AG04449 (cell line): ENCODE results near the gene CASR.
"Not testable (repeated sequence)": the region's sequence is repeated elsewhere in the genome, so short reads cannot be mapped to it uniquely, and the experiment has no call there.

Experiments used
- CTCF ChIA-PET: fragments of 350-600 bp; formaldehyde crosslinking; extraction: SDS; loops from one replicate; lab custom pipeline; 2021; ENCODE audit warnings: antibody characterized with exemption; lab: Yijun Ruan, JAX
- POLR2A ChIA-PET: fragments of 400-600, 350-600 bp; formaldehyde crosslinking; extraction: SDS; loops from one replicate; lab custom pipeline; 2020; ENCODE audit warnings: antibody characterized with exemption, inconsistent platforms; lab: Yijun Ruan, JAX
- DNase-seq: peaks from one replicate; pipeline ENCODE4 v3.0.0-alpha.2; 2010; ENCODE audit warnings: low read depth, low spot score
- H3K4me3 ChIP-seq: 2 replicates; pipeline ENCODE4 v1.5.1; 2011; ENCODE audit warnings: low read depth, mild to moderate bottlenecking, control low read depth, low read length
- CTCF ChIP-seq: IDR thresholded peaks from one replicate; pipeline ENCODE4 v1.5.1; 2011; ENCODE audit warnings: mild to moderate bottlenecking, moderate library complexity, low read length, control low read depth, inconsistent platforms; ENCODE audit not compliant: insufficient read depth; ENCODE audit errors: missing control alignments

CASR gene

GRCh38 chr3:122168044-122168443 is 15.4 kb upstream of the CASR start:
- H3K4me3 ChIP-seq = no peak overlapping the region
- POLR2A ChIA-PET = no interaction called here
- no peak for DNase-seq
- no peak for TF ChIP-seq CTCF
- CTCF ChIA-PET = no interaction called here

GRCh38 chr3:122169911-122170310 is 13.6 kb upstream of the CASR start:
- DNase-seq = no peak
- H3K4me3 ChIP-seq = no peak overlapping the region
- CTCF ChIA-PET = no interaction called here
- POLR2A ChIA-PET = no interaction called here
- TF ChIP-seq CTCF = no peak

- CTCF ChIA-PET, H3K4me3 ChIP-seq, DNase-seq, POLR2A ChIA-PET: not testable (repeated sequence)
These were observed 12.1 kb upstream of the CASR start for GRCh38 chr3:122171361-122171760.

- ChIA-PET CTCF (no interaction called here), POLR2A (no interaction called here)
- H3K4me3 ChIP-seq = no peak overlapping the region
- DNase-seq = no peak
- TF ChIP-seq CTCF = no peak
These were observed 4.8 kb upstream of the CASR start for GRCh38 chr3:122178711-122179110.

- no peak for DNase-seq
- H3K4me3 ChIP-seq = no peak overlapping the region
- POLR2A ChIA-PET = no interaction called here
- TF ChIP-seq CTCF = no peak
- CTCF ChIA-PET = no interaction called here
These were observed 574 bp downstream of the CASR start for GRCh38 chr3:122183893-122184590.

- no peak overlapping the region for H3K4me3 ChIP-seq
- DNase-seq = no peak
- no peak for TF ChIP-seq CTCF
- CTCF ChIA-PET = no interaction called here
- POLR2A ChIA-PET = no interaction called here
These were observed 1.1 kb downstream of the CASR start for GRCh38 chr3:122184591-122184929.

GRCh38 chr3:122186372-122186771 is 2.9 kb downstream of the CASR start:
- CTCF ChIA-PET = no interaction called here
- no peak overlapping the region for H3K4me3 ChIP-seq
- POLR2A ChIA-PET = no interaction called here
- TF ChIP-seq CTCF = no peak
- DNase-seq = no peak
